Measurements from ENCODE around the gene MTF2.

Gene MTF2
- total RNA-seq: 13.5 to 59.2 (median 31.5) reads per million in 17 experiments

DNA sequence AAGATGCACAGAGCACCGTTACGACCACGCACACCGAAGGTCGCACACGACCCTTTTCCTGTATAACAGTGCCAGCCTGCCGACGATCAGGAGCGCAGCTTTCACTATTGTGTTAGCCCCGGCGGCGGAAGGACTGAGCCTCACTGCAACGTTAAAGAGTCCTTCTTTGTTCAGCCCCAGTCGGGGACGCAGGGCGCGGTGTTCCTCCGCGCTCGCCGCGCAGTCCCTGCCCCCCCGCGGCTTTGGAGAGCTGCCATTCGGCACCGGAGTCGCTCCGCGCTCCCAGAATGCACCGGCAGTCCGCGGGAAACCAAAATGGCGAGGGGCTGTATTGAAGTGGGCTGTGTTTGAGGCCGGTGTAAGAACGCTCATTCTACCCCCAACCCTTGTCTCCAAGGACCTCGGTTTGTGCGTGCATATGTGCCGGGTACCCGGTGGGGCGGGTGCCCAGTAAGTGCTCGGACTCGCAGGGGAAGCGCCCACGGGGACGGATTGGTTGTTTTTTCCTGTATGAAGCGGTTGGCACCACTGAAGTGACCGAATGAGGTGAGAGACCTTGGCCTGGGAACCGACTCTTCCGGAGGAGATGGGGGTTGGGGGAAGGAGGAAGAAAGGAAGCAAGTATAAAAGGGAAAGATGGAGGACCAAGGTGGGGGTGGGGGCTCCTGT, at the start of gene MTF2:
MTF2 (plus strand) TSS at position 298 of the 669 bp plus-strand sequence; CDS start at position 542, 244 bp downstream.
- DNase-seq: peak; percentile 95 to 98 (median 96)

- no peak for DNase-seq
Observed at GRCh38 chr1:93029317-93029716, 49.8 kb upstream of the MTF2 start.

DNA sequence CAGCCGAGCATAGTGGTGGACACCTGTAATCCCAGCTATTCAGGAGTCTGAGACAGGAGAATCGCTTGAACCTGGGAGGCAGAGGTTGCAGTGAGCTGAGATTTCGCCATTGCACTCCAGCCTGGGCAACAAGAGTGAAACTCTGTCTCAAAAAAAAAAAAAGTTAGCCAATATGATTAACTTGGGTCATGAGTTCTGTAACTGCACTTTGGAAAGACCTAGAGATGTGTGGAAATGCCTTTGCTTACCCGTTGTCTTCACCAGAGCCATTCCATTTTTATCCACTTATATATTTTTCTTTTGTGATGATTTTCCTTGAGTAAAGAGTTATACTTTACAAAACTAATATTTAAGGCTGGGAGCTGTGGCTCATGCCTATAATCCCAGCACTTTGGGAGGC, 48.9 kb upstream of the MTF2 start:
- peak in 3 of 4 experiments; percentile 20 to 52 (median 50) for DNase-seq

GRCh38 chr1:93031711-93032110, 47.4 kb upstream of the MTF2 start:
- DNase-seq: no peak

- DNase-seq: no peak
Observed at GRCh38 chr1:93033029-93033428, 46.1 kb upstream of the MTF2 start.

DNA sequence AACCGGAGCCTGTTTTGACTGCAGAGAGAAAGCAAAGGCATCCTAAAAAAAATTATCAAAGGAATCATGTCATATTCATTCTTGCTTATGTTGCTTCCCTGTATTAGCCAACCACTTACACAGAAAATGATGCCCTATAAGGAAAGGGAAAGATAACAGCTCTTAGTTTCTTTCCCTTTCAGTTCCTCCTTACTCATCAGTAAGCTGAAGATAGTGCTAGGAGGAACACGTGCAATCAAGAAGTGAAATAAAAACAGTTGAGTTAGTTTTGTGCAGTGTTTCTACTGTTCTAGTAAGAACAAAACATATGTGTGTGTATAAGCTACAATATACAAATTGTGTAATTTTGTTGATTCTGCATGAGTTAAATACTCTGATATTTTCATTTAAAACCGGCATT, 45.3 kb upstream of the MTF2 start:
- peak in 3 of 4 experiments; percentile 11 to 76 (median 69) for DNase-seq

DNA sequence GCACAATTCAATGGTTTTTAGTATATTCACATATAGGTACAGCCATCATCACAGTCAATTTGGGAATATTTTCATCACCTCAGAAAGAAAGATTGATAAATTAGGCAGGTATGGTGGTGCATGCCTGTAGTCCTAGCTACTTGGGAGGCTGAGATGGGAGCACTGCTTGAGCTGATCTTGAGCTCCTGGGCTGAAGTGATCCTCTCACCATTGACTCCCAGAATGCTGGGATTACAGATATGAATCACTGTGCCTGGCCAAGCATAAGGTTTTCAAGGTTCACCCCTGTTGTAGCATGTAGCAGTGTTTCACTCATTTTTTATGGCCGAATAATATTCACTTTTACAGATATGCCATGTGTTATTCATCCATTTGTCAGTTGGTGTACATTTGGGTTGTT, 44.7 kb upstream of the MTF2 start:
- DNase-seq: no peak

GRCh38 chr1:93036672-93037071, 42.4 kb upstream of the MTF2 start:
- no peak for DNase-seq

GRCh38 chr1:93042187-93043056, 36.7 kb upstream of the MTF2 start:
- DNase-seq: peak in 3 of 4 experiments; percentile 4 to 15 (median 14)

DNA sequence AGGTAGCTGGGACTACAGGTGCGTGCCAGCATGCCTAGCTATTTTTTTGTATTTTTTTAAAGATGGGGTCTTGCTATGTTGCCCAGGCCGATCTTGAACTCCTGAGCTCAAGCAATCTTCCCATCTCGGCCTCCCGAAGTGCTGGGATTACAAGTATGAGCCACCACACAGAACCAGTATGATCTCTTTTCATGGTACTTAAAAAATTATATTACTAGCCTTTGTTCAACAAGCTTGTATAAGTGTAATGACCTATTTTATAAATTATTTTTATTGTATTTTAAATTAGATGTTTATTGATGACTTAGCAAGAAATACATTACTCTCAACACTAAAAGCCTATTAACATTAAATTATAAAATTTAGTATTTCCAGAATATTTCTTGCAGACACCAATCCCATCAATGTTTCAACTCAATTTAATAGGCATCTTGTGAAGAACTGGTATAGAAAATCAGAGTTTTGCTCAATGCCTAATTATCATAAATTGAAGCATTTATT, 36.0 kb upstream of the MTF2 start:
- no peak for DNase-seq

GRCh38 chr1:93047618-93048017, 31.5 kb upstream of the MTF2 start:
- DNase-seq: no peak

- DNase-seq: peak in 2 of 4 experiments; percentile 6 to 13
Observed at GRCh38 chr1:93051961-93052360, 27.1 kb upstream of the MTF2 start.

GRCh38 chr1:93056214-93056613, 22.9 kb upstream of the MTF2 start:
- peak in 3 of 4 experiments; percentile 37 to 42 (median 41) for DNase-seq

- DNase-seq: no peak
Observed at GRCh38 chr1:93056649-93057048, 22.4 kb upstream of the MTF2 start.

DNA sequence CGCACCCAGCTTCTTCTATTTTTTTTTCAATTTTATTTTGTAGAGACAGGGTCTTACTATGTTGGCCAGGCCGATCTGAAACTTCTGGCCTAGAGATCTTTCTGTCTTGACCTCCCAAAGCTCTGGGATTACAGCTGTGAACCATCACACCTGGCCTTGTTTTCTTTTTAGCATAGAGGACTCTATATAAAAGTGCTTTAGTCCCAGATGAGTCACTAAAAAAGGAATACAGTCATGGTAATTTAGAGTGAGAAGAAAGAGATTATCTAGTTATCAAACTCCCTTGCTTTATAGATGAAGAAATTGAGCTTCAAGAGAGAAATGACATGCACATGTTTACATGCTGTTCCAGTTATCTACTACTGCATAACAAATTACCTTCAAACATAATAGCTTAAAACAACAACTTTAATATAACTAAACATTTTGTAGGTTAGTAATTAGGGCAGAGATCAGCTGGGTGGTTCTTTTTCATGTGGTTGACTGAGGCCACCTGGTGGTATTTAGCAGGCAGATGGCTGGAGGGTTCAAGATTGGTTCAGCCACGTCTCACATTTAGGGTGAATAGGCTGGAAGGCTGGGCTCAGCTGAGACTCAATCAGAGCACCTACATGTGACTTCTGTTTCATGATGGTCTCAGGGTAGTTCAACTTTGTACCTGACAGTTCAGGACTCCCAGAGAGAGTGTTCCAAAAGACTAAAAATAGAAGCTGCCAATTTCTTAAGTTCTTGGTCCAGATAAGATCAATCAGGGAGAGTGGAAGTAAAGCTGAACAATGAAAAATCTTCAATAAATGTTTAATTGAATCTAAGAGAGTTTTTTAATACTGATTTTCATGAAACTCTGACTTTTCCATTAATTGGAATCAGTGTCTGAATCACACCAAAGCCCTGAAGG, 16.9 kb upstream of the MTF2 start:
- peak; percentile 43 to 68 (median 62) for DNase-seq

GRCh38 chr1:93076268-93076667, 2.8 kb upstream of the MTF2 start:
- peak; percentile 22 to 70 (median 52) for DNase-seq

DNA sequence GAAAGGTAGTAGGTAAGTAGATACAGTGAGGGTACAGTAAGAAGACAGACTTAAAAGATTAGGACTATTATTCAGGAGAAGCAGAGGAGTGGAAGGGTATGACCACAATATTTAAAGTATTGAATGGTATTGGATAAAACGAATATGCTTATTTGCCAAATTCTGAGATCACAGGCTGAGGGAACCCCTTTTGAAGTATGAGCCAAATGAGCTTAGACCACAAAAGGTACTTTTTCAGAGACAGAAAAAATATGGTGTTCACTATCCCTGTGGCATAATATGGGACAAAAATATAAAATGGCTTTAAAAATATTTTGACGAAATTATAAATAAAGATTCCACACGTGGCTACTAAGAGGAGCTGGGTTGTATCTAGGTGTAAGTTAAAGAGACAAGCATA, 880 bp upstream of the MTF2 start:
- DNase-seq: no peak

- no peak for DNase-seq
Observed at GRCh38 chr1:93078638-93078985, 471 bp upstream of the MTF2 start.

DNA sequence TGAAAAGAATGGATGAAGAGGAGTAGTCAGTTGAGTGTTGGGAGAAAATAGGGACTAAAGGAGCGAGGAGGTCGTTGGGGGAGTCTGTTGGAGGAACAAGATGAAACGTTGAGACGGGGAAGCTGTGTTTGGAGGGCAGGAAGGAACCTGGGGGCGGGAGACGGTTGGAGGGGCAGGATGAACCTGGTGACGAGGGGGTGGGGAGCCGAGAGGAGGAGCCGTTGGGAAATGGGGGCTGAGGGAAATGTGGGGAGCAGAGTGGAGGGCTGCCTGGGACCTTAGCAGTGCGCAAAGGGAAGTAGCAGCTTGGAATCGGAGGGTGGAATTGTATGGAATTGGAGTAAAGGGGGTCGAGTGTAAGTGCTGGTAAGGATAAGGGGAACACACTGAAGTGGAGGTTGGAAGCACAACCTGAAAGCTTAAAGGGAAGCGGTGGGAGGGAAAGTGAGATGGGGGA, 630 bp downstream of the MTF2 start:
- DNase-seq: peak; percentile 10 to 62 (median 46)

DNA sequence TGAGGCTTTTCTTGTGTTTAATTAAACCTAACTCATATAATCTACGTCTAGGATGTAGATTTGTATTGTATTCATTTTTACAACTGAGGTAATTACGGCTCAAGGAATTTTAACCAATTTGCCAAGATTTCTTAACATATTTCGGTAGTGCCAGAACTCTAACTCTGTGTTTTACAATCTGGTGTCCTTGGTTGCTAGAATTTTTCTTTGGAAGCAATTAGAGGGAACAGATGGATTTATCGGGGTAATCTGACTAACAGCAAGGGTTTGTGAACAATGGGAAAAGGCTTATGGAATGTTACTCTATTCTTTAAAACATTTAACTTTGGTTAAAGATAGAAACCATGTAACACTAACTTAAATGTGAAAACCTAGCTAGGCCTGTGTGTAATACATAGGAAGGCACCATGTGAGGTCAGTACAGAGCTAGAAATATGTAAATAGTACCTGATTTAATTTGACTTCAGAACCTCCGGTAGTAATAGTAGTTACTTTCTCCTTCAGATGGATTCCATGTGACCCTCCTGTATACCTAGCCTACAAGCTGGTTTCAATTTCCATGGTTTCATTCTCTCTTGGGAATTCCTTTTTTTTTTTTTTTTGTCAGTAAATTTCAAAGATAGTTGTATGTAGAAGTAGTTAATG, 1.2 kb downstream of the MTF2 start:
- DNase-seq: peak; percentile 20 to 65 (median 43)

DNA sequence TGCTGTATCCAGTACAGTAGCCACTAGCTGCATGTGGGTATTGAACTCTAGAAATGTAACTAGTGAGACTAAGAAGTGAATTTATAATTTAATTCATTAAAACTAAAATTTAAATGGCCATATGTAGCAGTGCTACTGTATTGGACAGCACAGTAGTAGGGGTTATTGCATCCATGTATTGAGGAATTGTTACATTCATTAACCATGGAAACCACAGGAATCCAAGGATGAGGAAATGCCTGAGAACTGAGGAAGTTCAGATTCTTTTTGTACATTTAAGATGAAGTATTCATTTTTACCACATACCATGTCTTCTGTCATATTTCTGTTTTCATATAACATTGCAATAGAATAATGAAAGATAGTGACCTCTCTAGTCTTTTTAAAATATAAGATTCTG, 2.6 kb downstream of the MTF2 start:
- DNase-seq: peak; percentile 38 to 87 (median 63)

DNA sequence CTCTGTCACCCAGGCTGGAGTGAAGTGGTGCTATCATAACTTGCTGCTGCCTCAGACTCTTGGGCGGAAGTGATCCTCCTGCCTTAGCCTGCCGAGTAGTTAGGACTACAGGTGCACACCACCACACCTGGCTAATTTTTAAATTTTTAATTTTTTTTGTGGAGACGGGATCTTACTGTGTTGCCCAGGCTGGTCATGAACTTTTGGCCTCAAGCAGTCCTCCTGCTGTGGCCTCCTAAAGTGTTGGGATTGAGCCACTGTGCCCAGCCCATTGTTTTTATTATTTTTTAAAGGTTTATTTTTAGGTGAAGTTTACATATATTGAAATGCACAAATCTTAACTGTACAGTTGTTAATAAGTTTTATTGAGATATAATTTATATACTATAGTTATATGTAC, 3.2 kb downstream of the MTF2 start:
- no peak for DNase-seq

All from suppressor macrophage (primary cell).